ENCODE measurements around the gene KLF12.

The KLF12 gene

DNA sequence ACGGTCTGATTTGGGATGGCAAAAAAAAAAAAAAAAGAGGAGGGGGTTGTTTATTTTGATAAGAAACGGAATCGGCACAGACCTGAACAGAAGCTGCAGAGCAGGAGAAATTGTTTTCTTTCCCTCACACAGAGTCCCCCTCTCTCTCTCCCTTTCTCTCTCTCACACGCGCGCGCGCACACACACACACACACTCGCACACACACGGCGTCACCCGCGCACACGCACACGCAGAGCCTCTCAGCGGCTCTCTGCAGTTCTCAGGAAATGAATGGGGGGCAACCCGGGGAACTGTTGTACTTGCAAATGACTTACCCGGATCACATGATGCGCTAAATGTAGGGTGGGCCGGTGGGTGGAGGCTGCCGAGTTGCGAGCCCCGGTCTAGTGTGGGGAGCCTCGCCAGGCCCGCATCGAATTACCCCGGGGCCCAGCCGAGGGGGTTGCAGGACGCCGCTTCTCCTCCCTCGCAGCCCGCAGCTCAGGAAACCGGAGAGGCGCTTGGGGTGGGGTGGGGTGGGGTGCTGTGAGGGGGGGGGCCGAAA, 475 bp downstream of the KLF12 start:
- Histone ChIP-seq H3K9ac (ENCODE audit: low read depth, low read length) (peak overlapping the region; percentile 74; the same call in 1 of the 2 replicates), H3K36me3 (ENCODE audit: insufficient read depth, low read depth, low read length) (no peaks in the 10 kb centered on the region), H3K27ac (ENCODE audit: low read length) (no peak overlapping the region), H3K4me3 (ENCODE audit: low read length) (peak overlapping the region; percentile 91), H3K27me3 (ENCODE audit: insufficient read depth, low read length) (peaks cover 24% of the 10 kb centered on the region; the same call in 1 of the 2 replicates), H3K4me1 (ENCODE audit: insufficient read depth, low read length) (peaks cover 7% of the 10 kb centered on the region), H3K9me3 (ENCODE audit: insufficient read depth, low read depth, low read length) (no peaks in the 10 kb centered on the region)

DNA sequence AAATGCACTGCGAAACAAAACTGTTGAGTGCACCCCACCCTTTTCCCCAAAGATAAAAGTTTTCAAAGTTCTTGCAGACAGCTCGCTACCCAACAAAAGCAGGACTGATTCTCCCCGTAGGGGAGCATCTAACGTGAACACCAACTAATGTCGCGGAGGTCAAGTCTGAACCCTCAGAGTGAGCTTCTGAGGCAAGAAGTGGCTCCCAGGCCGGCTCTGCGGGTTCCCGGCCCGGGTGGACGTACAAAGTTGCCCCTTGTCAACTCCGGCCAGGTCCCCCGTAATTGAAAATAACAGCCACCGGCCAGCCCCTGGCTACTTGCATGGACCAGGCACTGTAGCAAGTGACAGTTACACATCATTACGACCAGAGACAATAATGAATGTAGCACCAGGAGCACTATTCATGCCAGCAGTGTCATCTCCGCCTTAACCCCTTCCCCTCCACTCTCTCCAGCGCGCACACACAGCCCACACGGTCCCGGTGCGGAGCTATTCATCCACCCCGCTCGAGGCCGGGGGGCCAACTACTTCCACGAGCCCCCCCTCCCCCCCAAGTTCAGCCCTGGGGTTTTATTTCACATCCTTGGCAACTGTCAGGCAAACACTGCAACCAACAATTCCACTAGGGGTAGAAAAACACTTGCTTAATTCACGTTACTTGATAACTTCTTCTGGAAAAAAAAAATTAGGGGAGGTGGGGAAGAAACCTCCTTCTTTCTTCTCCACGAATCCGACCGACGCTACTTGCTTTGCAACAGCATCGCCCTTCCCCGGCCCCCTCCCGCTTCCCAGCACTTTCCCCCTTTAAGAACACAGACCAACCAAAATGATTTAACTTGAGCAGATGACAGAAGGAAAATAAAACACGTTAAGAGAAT, 1.2 kb downstream of the KLF12 start:
- peaks cover 24% of the 10 kb centered on the region; the same call in 1 of the 2 replicates for H3K27me3 ChIP-seq (ENCODE audit: insufficient read depth, low read length)
- H3K27ac ChIP-seq (ENCODE audit: low read length), result no peak overlapping the region
- H3K9ac ChIP-seq (ENCODE audit: low read depth, low read length), result peak overlapping the region; percentile 74; the same call in 1 of the 2 replicates
- peaks cover 11% of the 10 kb centered on the region for H3K4me1 ChIP-seq (ENCODE audit: insufficient read depth, low read length)
- H3K4me3 ChIP-seq (ENCODE audit: low read length), result peak overlapping the region; percentile 91
- no peaks in the 10 kb centered on the region for H3K9me3 ChIP-seq (ENCODE audit: insufficient read depth, low read depth, low read length)
- no peaks in the 10 kb centered on the region for H3K36me3 ChIP-seq (ENCODE audit: insufficient read depth, low read depth, low read length)

DNA sequence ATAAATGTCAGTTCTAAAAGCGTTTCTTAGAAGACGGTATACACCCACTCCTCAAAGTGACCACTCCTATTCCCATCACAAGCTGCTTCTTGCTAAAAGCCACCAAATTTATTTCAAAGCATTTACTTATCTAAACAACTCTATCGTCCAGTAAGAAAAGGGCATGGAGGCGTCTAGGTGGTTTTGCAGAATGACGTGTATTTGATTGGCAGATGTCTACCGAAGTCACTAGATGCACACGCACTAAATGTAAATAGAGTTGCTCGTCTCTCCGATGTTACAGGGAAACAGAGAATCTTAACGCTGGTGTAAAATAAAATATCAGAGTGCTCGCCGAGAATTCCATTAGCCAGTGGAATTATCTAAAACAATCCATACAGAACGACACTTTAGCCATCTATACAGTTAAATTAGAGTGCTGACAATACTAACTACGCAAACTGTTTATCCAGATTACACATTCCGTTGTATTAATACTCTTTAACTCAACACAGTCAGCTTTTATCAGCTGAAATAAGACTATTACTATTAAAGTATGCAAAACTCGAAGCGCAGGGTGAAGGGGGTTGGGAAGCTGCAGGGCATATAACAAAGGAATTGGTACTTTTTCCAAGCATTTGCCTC, 1.9 kb downstream of the KLF12 start:
- H3K4me3 ChIP-seq (ENCODE audit: low read length), result peak overlapping the region; percentile 91
- H3K9me3 ChIP-seq (ENCODE audit: insufficient read depth, low read depth, low read length), result no peaks in the 10 kb centered on the region

DNA sequence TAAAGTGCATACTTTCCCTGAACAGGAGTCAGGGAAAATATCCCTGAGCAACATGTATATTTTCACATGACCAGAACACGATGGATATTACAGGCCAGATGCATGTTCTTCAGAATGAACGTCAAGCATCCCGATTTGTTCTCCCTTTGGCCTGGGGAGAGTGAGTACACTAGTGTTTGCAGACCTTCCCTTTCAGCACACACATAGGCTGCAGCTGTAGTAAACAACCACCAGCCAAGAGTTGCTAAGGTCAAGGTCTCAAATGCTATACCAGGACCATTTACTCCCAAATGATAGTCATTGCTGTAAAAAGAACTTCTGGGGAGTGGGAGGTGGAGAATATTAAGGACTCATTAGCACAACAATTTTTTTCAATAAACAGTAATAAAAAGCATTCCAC, 3.0 kb downstream of the KLF12 start:
- H3K36me3 ChIP-seq (ENCODE audit: insufficient read depth, low read depth, low read length), result no peaks in the 10 kb centered on the region
- no peak overlapping the region for H3K4me3 ChIP-seq (ENCODE audit: low read length)
- no peak overlapping the region for H3K27ac ChIP-seq (ENCODE audit: low read length)
- H3K4me1 ChIP-seq (ENCODE audit: insufficient read depth, low read length), result peaks cover 10% of the 10 kb centered on the region
- H3K9ac ChIP-seq (ENCODE audit: low read depth, low read length), result no peak overlapping the region
- peaks cover 13% of the 10 kb centered on the region; the same call in 1 of the 2 replicates for H3K27me3 ChIP-seq (ENCODE audit: insufficient read depth, low read length)
- H3K9me3 ChIP-seq (ENCODE audit: insufficient read depth, low read depth, low read length), result no peaks in the 10 kb centered on the region

More for the DNA sequence above, 1.9 kb downstream of the KLF12 start:
- Histone ChIP-seq H3K27me3 (ENCODE audit: insufficient read depth, low read length) (peaks cover 21% of the 10 kb centered on the region; the same call in 1 of the 2 replicates), H3K4me1 (ENCODE audit: insufficient read depth, low read length) (peaks cover 13% of the 10 kb centered on the region), H3K36me3 (ENCODE audit: insufficient read depth, low read depth, low read length) (no peaks in the 10 kb centered on the region), H3K9ac (ENCODE audit: low read depth, low read length) (peak overlapping the region; percentile 52; the same call in 1 of the 2 replicates), H3K27ac (ENCODE audit: low read length) (no peak overlapping the region)

DNA sequence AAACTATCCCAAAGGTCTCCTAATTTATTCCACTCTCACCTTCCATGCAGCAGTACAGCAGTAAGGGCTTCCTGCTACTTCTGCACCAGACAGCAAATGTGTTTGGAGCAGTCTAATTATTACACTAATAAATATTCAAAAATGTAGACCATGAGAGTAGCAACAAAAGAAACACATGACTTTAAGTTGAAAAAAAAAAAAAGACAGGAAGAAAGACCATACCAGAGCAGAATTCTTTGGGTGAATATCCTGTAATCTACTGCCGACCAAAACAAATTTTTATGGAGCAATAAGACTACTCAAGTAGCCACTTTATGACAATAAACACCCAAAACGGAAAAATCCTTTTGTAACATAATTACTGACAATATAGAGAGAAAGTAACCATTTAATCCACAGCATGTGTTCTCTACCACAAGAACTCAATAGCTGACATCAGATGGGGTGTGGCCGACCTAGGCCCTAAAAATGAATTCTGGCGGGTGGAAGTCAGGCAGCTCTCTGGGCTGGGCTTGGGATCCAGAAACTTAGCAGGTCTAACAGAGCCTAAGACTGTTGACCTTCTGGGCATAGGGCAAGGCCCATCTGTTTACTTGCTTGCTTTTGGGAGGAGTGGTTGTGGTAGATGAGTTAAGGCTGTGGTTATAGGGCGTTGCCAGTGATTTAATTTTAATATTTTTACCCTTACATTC, 4.6 kb downstream of the KLF12 start:
- peaks cover 10% of the 10 kb centered on the region for H3K4me1 ChIP-seq (ENCODE audit: insufficient read depth, low read length)
- H3K4me3 ChIP-seq (ENCODE audit: low read length), result no peak overlapping the region
- H3K27ac ChIP-seq (ENCODE audit: low read length), result no peak overlapping the region
- H3K9ac ChIP-seq (ENCODE audit: low read depth, low read length), result no peak overlapping the region
- peaks cover 13% of the 10 kb centered on the region; the same call in 1 of the 2 replicates for H3K27me3 ChIP-seq (ENCODE audit: insufficient read depth, low read length)
- H3K9me3 ChIP-seq (ENCODE audit: insufficient read depth, low read depth, low read length), result no peaks in the 10 kb centered on the region
- no peaks in the 10 kb centered on the region for H3K36me3 ChIP-seq (ENCODE audit: insufficient read depth, low read depth, low read length)

DNA sequence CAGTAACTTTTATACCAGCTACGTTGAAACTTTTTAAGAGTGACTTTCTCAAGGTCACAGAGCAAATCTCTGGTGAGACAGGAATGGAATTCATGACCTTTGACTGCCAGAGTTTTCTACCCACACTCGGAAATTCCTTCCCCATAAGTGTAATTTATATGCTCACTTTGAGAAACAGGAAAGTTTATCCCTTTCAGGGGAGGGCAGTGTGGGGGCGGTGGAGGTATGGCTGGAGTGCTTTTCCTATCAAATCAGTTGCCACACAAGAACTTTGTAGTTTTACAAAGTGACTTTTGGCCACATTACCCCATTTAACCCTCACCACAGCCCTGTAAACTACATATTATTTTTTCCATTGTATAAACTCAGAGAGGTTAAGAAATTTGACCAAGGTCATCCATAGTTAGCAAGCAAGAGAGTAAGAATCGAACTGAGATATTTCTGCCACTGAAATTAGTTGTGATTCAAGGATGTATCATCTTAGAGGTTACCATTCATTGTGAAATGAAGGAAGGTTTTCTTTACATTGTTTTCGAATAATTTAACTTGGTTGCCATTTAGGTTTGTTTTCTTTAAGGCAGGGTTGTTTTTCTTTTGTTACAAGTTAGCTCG, 5.9 kb downstream of the KLF12 start:
- peaks cover 10% of the 10 kb centered on the region for H3K4me1 ChIP-seq (ENCODE audit: insufficient read depth, low read length)
- no peak overlapping the region for H3K9ac ChIP-seq (ENCODE audit: low read depth, low read length)
- H3K27ac ChIP-seq (ENCODE audit: low read length), result no peak overlapping the region
- no peaks in the 10 kb centered on the region for H3K9me3 ChIP-seq (ENCODE audit: insufficient read depth, low read depth, low read length)
- no peak overlapping the region for H3K4me3 ChIP-seq (ENCODE audit: low read length)
- no peaks in the 10 kb centered on the region for H3K36me3 ChIP-seq (ENCODE audit: insufficient read depth, low read depth, low read length)
- peaks cover 13% of the 10 kb centered on the region; the same call in 1 of the 2 replicates for H3K27me3 ChIP-seq (ENCODE audit: insufficient read depth, low read length)

DNA sequence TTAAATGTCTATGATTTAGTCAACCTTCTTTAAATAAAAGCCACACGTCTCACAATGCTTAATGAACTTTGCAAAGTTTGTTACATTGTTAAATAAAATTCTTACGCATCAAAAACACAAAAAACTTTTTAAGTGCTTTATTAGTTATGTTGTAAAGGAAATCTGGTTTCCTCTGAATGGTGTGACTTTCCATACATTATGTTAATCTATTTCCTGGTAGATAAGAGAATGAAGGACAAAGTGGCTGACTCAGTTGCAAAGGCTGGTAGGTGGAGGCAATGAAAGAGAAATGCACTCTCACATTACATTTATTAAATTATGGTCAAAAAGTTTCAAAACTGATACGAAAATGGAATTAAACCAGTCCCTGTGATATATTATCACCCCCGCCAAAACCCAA, 15.9 kb downstream of the KLF12 start:
- Histone ChIP-seq H3K36me3 (ENCODE audit: insufficient read depth, low read depth, low read length) (no peaks in the 10 kb centered on the region), H3K9ac (ENCODE audit: low read depth, low read length) (no peak overlapping the region), H3K27me3 (ENCODE audit: insufficient read depth, low read length) (no peaks in the 10 kb centered on the region), H3K4me1 (ENCODE audit: insufficient read depth, low read length) (no peaks in the 10 kb centered on the region), H3K9me3 (ENCODE audit: insufficient read depth, low read depth, low read length) (peaks cover 21% of the 10 kb centered on the region), H3K27ac (ENCODE audit: low read length) (no peak overlapping the region), H3K4me3 (ENCODE audit: low read length) (no peak overlapping the region)

DNA sequence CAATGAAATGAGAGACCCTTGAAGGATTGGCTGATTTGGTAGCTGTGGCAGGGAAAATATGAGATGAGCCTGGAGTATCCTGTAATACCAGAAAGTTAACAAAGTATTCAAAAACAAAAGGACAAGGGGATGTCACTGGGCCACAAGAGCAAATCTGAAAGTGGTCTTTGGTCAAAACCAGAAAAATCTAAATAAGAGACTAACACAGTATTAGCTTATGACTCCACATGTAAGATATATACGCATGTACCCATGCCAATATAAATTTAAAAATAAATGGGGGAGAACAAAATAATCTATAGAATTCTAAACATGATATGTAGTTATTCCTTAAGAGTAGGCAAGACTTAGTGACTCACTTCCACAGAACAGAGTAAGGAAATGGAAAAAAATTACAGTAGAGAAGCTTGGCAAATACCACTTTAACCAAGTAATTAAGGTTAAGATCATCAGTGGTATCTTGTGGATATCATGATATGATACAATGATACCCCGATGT, 16.9 kb downstream of the KLF12 start:
- Histone ChIP-seq H3K4me3 (ENCODE audit: low read length) (no peak overlapping the region), H3K36me3 (ENCODE audit: insufficient read depth, low read depth, low read length) (no peaks in the 10 kb centered on the region), H3K9ac (ENCODE audit: low read depth, low read length) (no peak overlapping the region), H3K27me3 (ENCODE audit: insufficient read depth, low read length) (no peaks in the 10 kb centered on the region), H3K9me3 (ENCODE audit: insufficient read depth, low read depth, low read length) (peaks cover 21% of the 10 kb centered on the region), H3K4me1 (ENCODE audit: insufficient read depth, low read length) (no peaks in the 10 kb centered on the region), H3K27ac (ENCODE audit: low read length) (no peak overlapping the region)

DNA sequence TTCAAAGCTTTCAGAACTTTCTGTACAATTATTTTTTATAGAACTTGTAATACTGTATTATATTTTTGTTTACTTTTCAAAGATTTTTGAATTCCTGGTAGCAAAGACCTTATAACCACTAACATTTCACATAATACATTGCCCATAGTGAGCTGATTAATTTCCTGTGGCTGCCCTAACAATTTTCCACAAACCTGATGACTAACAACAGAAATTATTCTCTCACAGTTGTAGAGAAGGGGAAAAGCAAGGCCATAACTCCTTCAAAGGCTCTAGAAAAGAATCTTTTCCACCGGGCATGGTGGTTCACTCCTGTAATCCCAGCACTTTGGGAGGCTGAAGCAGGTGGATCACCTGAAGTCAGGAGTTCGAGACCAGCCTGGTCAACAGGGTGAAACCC, 19.1 kb downstream of the KLF12 start:
- Histone ChIP-seq H3K4me3 (ENCODE audit: low read length) (no peak overlapping the region), H3K36me3 (ENCODE audit: insufficient read depth, low read depth, low read length) (no peaks in the 10 kb centered on the region), H3K27me3 (ENCODE audit: insufficient read depth, low read length) (no peaks in the 10 kb centered on the region), H3K9ac (ENCODE audit: low read depth, low read length) (no peak overlapping the region), H3K27ac (ENCODE audit: low read length) (no peak overlapping the region), H3K4me1 (ENCODE audit: insufficient read depth, low read length) (no peaks in the 10 kb centered on the region), H3K9me3 (ENCODE audit: insufficient read depth, low read depth, low read length) (peaks cover 21% of the 10 kb centered on the region)

DNA sequence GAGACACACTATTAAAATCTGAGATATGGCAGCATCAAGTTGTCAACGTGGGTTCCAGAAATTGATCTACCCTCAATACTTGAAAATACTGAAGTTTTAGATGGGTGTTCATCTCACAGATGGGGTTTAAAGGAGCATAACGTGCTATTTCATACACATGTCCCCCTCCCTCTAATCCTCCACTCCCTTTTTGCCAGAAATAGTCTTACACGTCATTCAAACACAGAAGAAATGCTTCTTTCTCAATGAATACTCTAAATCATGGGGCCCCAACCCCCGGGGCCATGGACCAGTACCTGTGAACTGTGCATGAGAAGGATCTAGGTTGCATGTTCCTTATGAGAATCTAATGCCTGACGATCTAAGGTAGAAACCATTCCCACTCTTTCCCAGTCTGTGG, 19.6 kb downstream of the KLF12 start:
- no peaks in the 10 kb centered on the region for H3K36me3 ChIP-seq (ENCODE audit: insufficient read depth, low read depth, low read length)
- no peaks in the 10 kb centered on the region for H3K4me1 ChIP-seq (ENCODE audit: insufficient read depth, low read length)
- H3K9ac ChIP-seq (ENCODE audit: low read depth, low read length), result no peak overlapping the region
- no peak overlapping the region for H3K27ac ChIP-seq (ENCODE audit: low read length)
- H3K4me3 ChIP-seq (ENCODE audit: low read length), result no peak overlapping the region
- no peaks in the 10 kb centered on the region for H3K27me3 ChIP-seq (ENCODE audit: insufficient read depth, low read length)
- peaks cover 16% of the 10 kb centered on the region for H3K9me3 ChIP-seq (ENCODE audit: insufficient read depth, low read depth, low read length)

DNA sequence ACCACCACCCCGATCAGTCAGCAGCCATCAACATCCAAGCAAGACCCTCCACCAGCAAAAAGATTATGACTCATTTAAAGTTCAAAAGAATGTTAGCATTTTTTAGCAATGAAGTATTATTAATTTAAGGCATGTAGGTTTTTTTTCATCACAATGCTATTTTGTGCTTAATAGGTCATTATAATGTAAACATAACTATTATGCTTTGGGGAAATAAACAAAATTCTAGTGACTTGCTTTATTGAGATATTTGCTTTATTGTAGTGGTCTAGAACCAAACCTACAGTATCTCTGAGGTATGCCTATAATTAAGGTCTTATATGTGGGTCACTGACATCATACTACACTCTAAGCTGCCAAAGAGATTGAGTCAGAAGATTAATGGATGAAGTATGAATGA, 20.0 kb downstream of the KLF12 start:
- no peak overlapping the region for H3K27ac ChIP-seq (ENCODE audit: low read length)
- no peak overlapping the region for H3K9ac ChIP-seq (ENCODE audit: low read depth, low read length)
- H3K4me3 ChIP-seq (ENCODE audit: low read length), result no peak overlapping the region
- H3K9me3 ChIP-seq (ENCODE audit: insufficient read depth, low read depth, low read length), result peaks cover 11% of the 10 kb centered on the region
- H3K4me1 ChIP-seq (ENCODE audit: insufficient read depth, low read length), result no peaks in the 10 kb centered on the region
- no peaks in the 10 kb centered on the region for H3K36me3 ChIP-seq (ENCODE audit: insufficient read depth, low read depth, low read length)
- no peaks in the 10 kb centered on the region for H3K27me3 ChIP-seq (ENCODE audit: insufficient read depth, low read length)

Measured in iPS-20b (cell line).